ENCODE results near the gene RAB31. TPM values are rescaled to one million over a fixed set of nuclear protein-coding genes. Genes with fewer than 3 reads are reported as not detected.
"Not testable (repeated sequence)": the region's sequence is repeated elsewhere in the genome, so short reads cannot be mapped to it uniquely, and the experiment has no call there.

Gene RAB31
- total RNA-seq, 1 experiment from 2014 or later: 9.5 TPM

- ChIA-PET POLR2A (no interaction called here), CTCF (no interaction called here)
- no TSS peak for BruUV-seq (replicated peaks)
- H3K4me3 Mint-ChIP-seq (ENCODE audit: unreplicated experiment): no peak overlapping the region
- intact Hi-C loops (cut with micrococcal nuclease; ENCODE audit: unreplicated experiment): no loop called here
- peaks cover 6% of the 10 kb centered on the region for H3K9me3 Mint-ChIP-seq (ENCODE audit: unreplicated experiment)
- H3K27ac Mint-ChIP-seq (ENCODE audit: unreplicated experiment): no peak overlapping the region
- TF ChIP-seq, protein P1, sequence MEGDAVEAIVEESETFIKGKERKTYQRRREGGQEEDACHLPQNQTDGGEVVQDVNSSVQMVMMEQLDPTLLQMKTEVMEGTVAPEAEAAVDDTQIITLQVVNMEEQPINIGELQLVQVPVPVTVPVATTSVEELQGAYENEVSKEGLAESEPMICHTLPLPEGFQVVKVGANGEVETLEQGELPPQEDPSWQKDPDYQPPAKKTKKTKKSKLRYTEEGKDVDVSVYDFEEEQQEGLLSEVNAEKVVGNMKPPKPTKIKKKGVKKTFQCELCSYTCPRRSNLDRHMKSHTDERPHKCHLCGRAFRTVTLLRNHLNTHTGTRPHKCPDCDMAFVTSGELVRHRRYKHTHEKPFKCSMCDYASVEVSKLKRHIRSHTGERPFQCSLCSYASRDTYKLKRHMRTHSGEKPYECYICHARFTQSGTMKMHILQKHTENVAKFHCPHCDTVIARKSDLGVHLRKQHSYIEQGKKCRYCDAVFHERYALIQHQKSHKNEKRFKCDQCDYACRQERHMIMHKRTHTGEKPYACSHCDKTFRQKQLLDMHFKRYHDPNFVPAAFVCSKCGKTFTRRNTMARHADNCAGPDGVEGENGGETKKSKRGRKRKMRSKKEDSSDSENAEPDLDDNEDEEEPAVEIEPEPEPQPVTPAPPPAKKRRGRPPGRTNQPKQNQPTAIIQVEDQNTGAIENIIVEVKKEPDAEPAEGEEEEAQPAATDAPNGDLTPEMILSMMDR (IDR thresholded peaks at IDR 0.05; ENCODE audit: insufficient read depth in 1 of 2, low read depth in 1 of 2, low read length in 1 of 2, severe bottlenecking in 1 of 2, unreplicated experiment in 1 of 2): no peak
- H3K27me3 Mint-ChIP-seq (ENCODE audit: insufficient read depth, unreplicated experiment): no peaks in the 10 kb centered on the region
- Histone ChIP-seq H3K4me1 (no peaks in the 10 kb centered on the region), H3K4me3 (ENCODE audit: low read depth, low read length) (no peak overlapping the region), H3K36me3 (ENCODE audit: control insufficient read depth, insufficient read depth, low read length) (no peaks in the 10 kb centered on the region), H3K9me3 (no peaks in the 10 kb centered on the region), H3K27me3 (replicated peaks; ENCODE audit: control insufficient read depth, insufficient read depth, low read length) (no peaks in the 10 kb centered on the region)
- peaks cover 7% of the 10 kb centered on the region for H3K4me1 Mint-ChIP-seq (ENCODE audit: low read depth, unreplicated experiment)
- DNase-seq: no peak
- no peaks in the 10 kb centered on the region for H3K36me3 Mint-ChIP-seq (ENCODE audit: insufficient read depth, unreplicated experiment)
Measured at GRCh38 chr18:9890957-9891356, 182.9 kb downstream of the RAB31 start.

- H3K4me1 ChIP-seq; H3K4me3 Mint-ChIP-seq (ENCODE audit: unreplicated experiment); CTCF ChIA-PET; H3K27ac Mint-ChIP-seq (ENCODE audit: unreplicated experiment); H3K27me3 Mint-ChIP-seq (ENCODE audit: insufficient read depth, unreplicated experiment); H3K4me1 Mint-ChIP-seq (ENCODE audit: low read depth, unreplicated experiment); H3K36me3 ChIP-seq (ENCODE audit: control insufficient read depth, insufficient read depth, low read length); H3K9me3 Mint-ChIP-seq (ENCODE audit: unreplicated experiment); DNase-seq; intact Hi-C loops (cut with micrococcal nuclease; ENCODE audit: unreplicated experiment); POLR2A ChIA-PET; H3K4me3 ChIP-seq (ENCODE audit: low read depth, low read length); H3K9me3 ChIP-seq; H3K36me3 Mint-ChIP-seq (ENCODE audit: insufficient read depth, unreplicated experiment); H3K27me3 ChIP-seq (replicated peaks; ENCODE audit: control insufficient read depth, insufficient read depth, low read length); BruUV-seq (replicated peaks): not testable (repeated sequence)
Measured at GRCh38 chr18:9891515-9891914, 183.4 kb downstream of the RAB31 start.

DNA sequence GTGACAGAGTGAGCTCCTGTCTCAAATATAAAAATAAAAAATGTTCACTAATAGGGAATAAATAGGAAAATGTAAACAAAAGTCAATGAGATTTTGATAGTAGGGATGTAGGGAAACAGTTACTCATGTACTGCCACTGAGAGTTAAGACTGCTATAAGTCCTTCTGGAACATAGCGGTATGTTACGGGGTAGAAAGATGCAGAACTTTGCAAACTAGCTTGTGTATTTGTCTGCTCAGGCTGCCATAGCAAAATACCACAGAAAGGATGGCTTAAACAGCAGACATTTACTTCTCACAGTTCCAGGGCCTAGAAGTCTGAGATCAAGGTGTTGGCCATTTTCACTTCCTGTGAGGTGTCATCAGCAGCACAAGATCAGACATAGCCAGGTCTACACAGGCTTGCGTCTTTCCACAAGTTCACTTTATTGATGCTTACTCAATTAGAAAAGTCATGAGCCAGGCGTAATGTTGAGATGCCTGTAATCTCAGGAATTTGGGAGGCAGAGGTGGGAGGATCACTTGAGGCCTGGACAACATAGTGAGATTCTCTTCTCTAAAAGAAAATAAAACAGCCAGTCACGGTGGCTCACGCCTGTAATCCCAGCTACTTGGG is 186.5 kb downstream of the RAB31 start:
- ChIA-PET POLR2A (no interaction called here), CTCF (no interaction called here)
- H3K4me1 Mint-ChIP-seq (ENCODE audit: low read depth, unreplicated experiment): peaks cover 20% of the 10 kb centered on the region
- intact Hi-C loops (cut with micrococcal nuclease; ENCODE audit: unreplicated experiment): no loop called here
- Histone ChIP-seq H3K4me3 (ENCODE audit: low read depth, low read length) (no peak overlapping the region), H3K4me1 (peaks cover 15% of the 10 kb centered on the region), H3K27me3 (replicated peaks; ENCODE audit: control insufficient read depth, insufficient read depth, low read length) (no peaks in the 10 kb centered on the region), H3K36me3 (ENCODE audit: control insufficient read depth, insufficient read depth, low read length) (no peaks in the 10 kb centered on the region), H3K9me3 (no peaks in the 10 kb centered on the region)
- no peaks in the 10 kb centered on the region for H3K9me3 Mint-ChIP-seq (ENCODE audit: unreplicated experiment)
- H3K27ac Mint-ChIP-seq (ENCODE audit: unreplicated experiment): no peak overlapping the region
- H3K4me3 Mint-ChIP-seq (ENCODE audit: unreplicated experiment): no peak overlapping the region
- H3K36me3 Mint-ChIP-seq (ENCODE audit: insufficient read depth, unreplicated experiment): no peaks in the 10 kb centered on the region
- BruUV-seq (replicated peaks): no TSS peak
- H3K27me3 Mint-ChIP-seq (ENCODE audit: insufficient read depth, unreplicated experiment): no peaks in the 10 kb centered on the region
- no peak for DNase-seq
- TF ChIP-seq, protein P1 (IDR thresholded peaks at IDR 0.05; ENCODE audit: insufficient read depth in 1 of 2, low read depth in 1 of 2, low read length in 1 of 2, severe bottlenecking in 1 of 2, unreplicated experiment in 1 of 2): no peak

DNA sequence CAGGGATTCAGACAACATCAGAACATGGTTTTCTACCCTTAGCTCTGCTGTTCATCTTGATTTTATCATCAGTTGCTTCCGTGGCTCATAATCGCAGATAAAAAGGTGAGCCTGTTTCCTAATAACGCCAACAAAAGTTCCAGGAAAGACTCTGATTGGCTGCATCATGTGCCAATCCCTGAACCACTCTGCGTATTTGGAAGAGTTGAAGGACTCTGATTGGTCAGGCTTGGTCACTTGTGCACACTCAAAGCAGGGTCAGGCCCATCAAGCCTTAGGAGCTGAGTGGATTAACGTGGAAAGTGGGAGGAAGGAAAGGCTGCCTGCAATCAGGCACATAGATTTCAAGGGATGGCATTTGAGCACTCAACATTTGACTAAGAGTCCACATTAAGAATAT is 189.0 kb downstream of the RAB31 start:
- H3K4me1 ChIP-seq: peaks cover 31% of the 10 kb centered on the region
- DNase-seq: no peak
- Mint-ChIP-seq H3K4me1 (ENCODE audit: low read depth, unreplicated experiment) (peaks cover 27% of the 10 kb centered on the region), H3K4me3 (ENCODE audit: unreplicated experiment) (no peak overlapping the region), H3K27ac (ENCODE audit: unreplicated experiment) (no peak overlapping the region), H3K27me3 (ENCODE audit: insufficient read depth, unreplicated experiment) (no peaks in the 10 kb centered on the region), H3K36me3 (ENCODE audit: insufficient read depth, unreplicated experiment) (no peaks in the 10 kb centered on the region), H3K9me3 (ENCODE audit: unreplicated experiment) (no peaks in the 10 kb centered on the region)
- TF ChIP-seq, protein P1 (IDR thresholded peaks at IDR 0.05; ENCODE audit: insufficient read depth in 1 of 2, low read depth in 1 of 2, low read length in 1 of 2, severe bottlenecking in 1 of 2, unreplicated experiment in 1 of 2): no peak
- no peak overlapping the region for H3K4me3 ChIP-seq (ENCODE audit: low read depth, low read length)
- intact Hi-C loops (cut with micrococcal nuclease; ENCODE audit: unreplicated experiment): no loop called here
- ChIA-PET CTCF (no interaction called here), POLR2A (no interaction called here)
- H3K36me3 ChIP-seq (ENCODE audit: control insufficient read depth, insufficient read depth, low read length): no peaks in the 10 kb centered on the region
- no peaks in the 10 kb centered on the region for H3K27me3 ChIP-seq (replicated peaks; ENCODE audit: control insufficient read depth, insufficient read depth, low read length)
- BruUV-seq (replicated peaks): no TSS peak
- H3K9me3 ChIP-seq: no peaks in the 10 kb centered on the region

DNA sequence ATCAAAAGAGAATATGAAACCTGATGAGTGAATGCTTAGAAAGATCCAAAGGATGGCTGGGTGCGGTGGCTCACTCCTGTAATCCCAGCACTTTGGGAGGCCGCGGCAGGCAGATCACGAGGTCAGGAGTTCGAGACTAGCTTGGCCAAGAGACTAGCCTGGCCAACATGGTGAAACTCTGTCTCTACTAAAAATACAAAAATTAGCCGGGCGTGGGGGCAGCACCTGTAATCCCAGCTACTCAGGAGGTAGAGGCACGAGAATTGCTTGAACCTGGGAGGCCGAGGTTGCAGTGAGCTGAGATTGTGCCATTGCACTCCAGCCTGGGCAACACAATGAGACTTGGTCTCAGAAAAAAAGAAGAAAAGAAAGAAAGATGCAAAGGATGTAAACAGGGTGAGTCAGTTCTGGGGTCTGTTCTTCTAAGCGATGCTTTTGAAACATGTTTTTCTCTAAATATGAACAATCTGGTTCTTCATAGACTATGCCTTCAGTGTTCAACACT is 189.7 kb downstream of the RAB31 start:
- H3K9me3 ChIP-seq; CTCF ChIA-PET; H3K4me3 ChIP-seq (ENCODE audit: low read depth, low read length); H3K27me3 ChIP-seq (replicated peaks; ENCODE audit: control insufficient read depth, insufficient read depth, low read length); POLR2A ChIA-PET; H3K36me3 Mint-ChIP-seq (ENCODE audit: insufficient read depth, unreplicated experiment); H3K27me3 Mint-ChIP-seq (ENCODE audit: insufficient read depth, unreplicated experiment); intact Hi-C loops (cut with micrococcal nuclease; ENCODE audit: unreplicated experiment); H3K9me3 Mint-ChIP-seq (ENCODE audit: unreplicated experiment); DNase-seq; H3K4me3 Mint-ChIP-seq (ENCODE audit: unreplicated experiment); BruUV-seq (replicated peaks); H3K36me3 ChIP-seq (ENCODE audit: control insufficient read depth, insufficient read depth, low read length): not testable (repeated sequence)
- H3K4me1 ChIP-seq: peaks cover 31% of the 10 kb centered on the region
- peak overlapping the region; percentile 53 for H3K27ac Mint-ChIP-seq (ENCODE audit: unreplicated experiment)
- H3K4me1 Mint-ChIP-seq (ENCODE audit: low read depth, unreplicated experiment): peaks cover 27% of the 10 kb centered on the region
